HCT116 (cell line): ENCODE data around the gene SFXN1. TPM values are rescaled to one million over a fixed set of nuclear protein-coding genes. Genes with fewer than 3 reads are reported as not detected.
"Not testable (repeated sequence)": the region's sequence is repeated elsewhere in the genome, so short reads cannot be mapped to it uniquely, and the experiment has no call there.

Experiments
- ATAC-seq: fragments of 200-7000 bp; cut with Tn5 transposase; 2 replicates; pipeline ENCODE4 v1.9.1; 2020; ENCODE audit warnings: mild to moderate bottlenecking, moderate library complexity
- BruUV-seq: library from RNA; stranded (reverse); fragments of 400-500 nt; replicated peaks from 2 replicates; lab custom pipeline; 2021; lab: Mats Ljungman, UMichigan
- CTCF ChIA-PET: fragments of 300-600 bp; sonication (Branson Sonifier 250); formaldehyde crosslinking; loops from one replicate; lab custom pipeline; 2021; ENCODE audit warnings: antibody characterized with exemption; lab: Charles Lee
- POLR2A ChIA-PET: fragments of 300-600, 350-600 bp; sonication (Branson Sonifier 250); formaldehyde crosslinking; loops from one replicate; lab custom pipeline; 2021; ENCODE audit warnings: antibody characterized with exemption; lab: Charles Lee
- RAD21 ChIA-PET, 2 experiments: fragments of 300-600 bp; sonication (Branson Sonifier 250); formaldehyde crosslinking; loops; one replicate each; lab custom pipeline; 2023; ENCODE audit warnings: low total read pairs in 2 of 2; ENCODE audit not compliant: uncharacterized antibody in 2 of 2, unreplicated experiment in 2 of 2, low non-redundant PET in 1 of 2; lab: Charles Lee
- DNase-seq: peaks from one replicate; pipeline ENCODE4 v3.0.0-alpha.2; 2010; ENCODE audit warnings: low read depth, low spot score
- H2AFZ ChIP-seq: fragments of 200-600 bp; shearing (Covaris generic), sonication (generic); 2 replicates; pipeline ENCODE4 v1.6.1; 2017; ENCODE audit warnings: low read depth, mixed run types, mixed read lengths, antibody characterized with exemption, low read length; ENCODE audit not compliant: poor library complexity, severe bottlenecking
- H3K27ac ChIP-seq: 2 replicates; pipeline ENCODE4 v1.5.1; 2012; ENCODE audit warnings: low read depth, low read length
- H3K27me3 ChIP-seq: fragments of 200-600 bp; sonication (generic); 2 replicates; pipeline ENCODE4 v1.6.1; 2016; ENCODE audit warnings: mixed run types, low read length, mixed read lengths; ENCODE audit not compliant: insufficient read depth
- H3K36me3 ChIP-seq, 2 experiments: fragments of 200-500 bp in 1 of 2; fragments of 200-600 bp in 1 of 2; sonication (Bioruptor generic) in 1 of 2; sonication (generic) in 1 of 2; 2 replicates each; pipeline versions ENCODE4 v1.5.1 to v1.6.1; 2014 to 2016; ENCODE audit warnings: low read length in 2 of 2, inconsistent platforms in 1 of 2, mixed read lengths in 1 of 2, mixed run types in 1 of 2; ENCODE audit not compliant: insufficient read depth in 2 of 2, control insufficient read depth in 1 of 2
- H3K4me1 ChIP-seq, 2 experiments: fragments of 200-600 bp in 1 of 2; sonication (generic) in 1 of 2; 2 replicates each; pipeline versions ENCODE4 v1.5.1 to v1.6.1; 2012 to 2017; ENCODE audit warnings: low read length in 2 of 2, inconsistent platforms in 1 of 2, mild to moderate bottlenecking in 1 of 2, mixed read lengths in 1 of 2, mixed run types in 1 of 2, moderate library complexity in 1 of 2; ENCODE audit not compliant: insufficient read depth in 2 of 2, control insufficient read depth in 1 of 2
- H3K4me2 ChIP-seq: fragments of 200-600 bp; sonication (generic); 2 replicates; pipeline ENCODE4 v1.6.1; 2017; ENCODE audit warnings: mixed run types, low read length, mixed read lengths
- H3K4me3 ChIP-seq, 2 experiments: fragments of 200-600 bp in 1 of 2; sonication (generic) in 1 of 2; replicated peaks in 1 of 2; 2 replicates each; pipeline ENCODE4 v1.5.1; 2011 to 2016; ENCODE audit warnings: low read length in 2 of 2, control low read depth in 1 of 2, low read depth in 1 of 2, mild to moderate bottlenecking in 1 of 2, mixed read lengths in 1 of 2, mixed run types in 1 of 2
- H3K79me2 ChIP-seq: fragments of 200-600 bp; sonication (generic); 2 replicates; pipeline ENCODE4 v1.6.1; 2017; ENCODE audit warnings: mild to moderate bottlenecking, mixed run types, low read length, moderate library complexity, mixed read lengths; ENCODE audit not compliant: insufficient read depth
- H3K9ac ChIP-seq: fragments of 200-600 bp; sonication (generic); 2 replicates; pipeline ENCODE4 v1.6.1; 2016; ENCODE audit warnings: low read length, mixed read lengths
- H3K9me2 ChIP-seq: fragments of 200-600 bp; sonication (generic), shearing (Covaris generic); 2 replicates; pipeline ENCODE4 v1.6.1; 2017; ENCODE audit warnings: mixed run types, mild to moderate bottlenecking, moderate library complexity; ENCODE audit not compliant: insufficient read depth
- H3K9me3 ChIP-seq, 2 experiments: fragments of 200-500 bp in 1 of 2; fragments of 200-600 bp in 1 of 2; sonication (Bioruptor generic) in 1 of 2; sonication (generic) in 1 of 2; 2 replicates each; pipeline ENCODE4 v1.6.1; 2014 to 2017; ENCODE audit warnings: low read length in 2 of 2, mixed read lengths in 2 of 2, inconsistent platforms in 1 of 2, low read depth in 1 of 2, mild to moderate bottlenecking in 1 of 2, mixed run types in 1 of 2, moderate library complexity in 1 of 2; ENCODE audit not compliant: control insufficient read depth in 1 of 2, insufficient read depth in 1 of 2
- H4K20me1 ChIP-seq: fragments of 200-600 bp; sonication (generic), shearing (Covaris generic); 2 replicates; pipeline ENCODE4 v1.6.1; 2017; ENCODE audit warnings: mixed run types, mild to moderate bottlenecking, moderate library complexity; ENCODE audit not compliant: insufficient read depth
- ATF3 ChIP-seq: IDR thresholded peaks from 2 replicates; pipeline ENCODE4 v1.6.1; 2012
- EGR1 ChIP-seq: IDR thresholded peaks from 2 replicates; pipeline ENCODE4 v1.6.1; 2012; ENCODE audit warnings: low read depth
- ELF1 ChIP-seq: IDR thresholded peaks from 2 replicates; pipeline ENCODE4 v1.6.1; 2012; ENCODE audit warnings: low read depth, borderline replicate concordance
- EZH2phosphoT487 ChIP-seq: fragments of 200-600 bp; IDR thresholded peaks from 2 replicates; pipeline ENCODE4 v1.6.1; 2018; ENCODE audit warnings: antibody characterized with exemption, borderline replicate concordance
- POLR2A ChIP-seq: IDR thresholded peaks from 2 replicates; pipeline ENCODE4 v1.7.0; 2011; ENCODE audit warnings: borderline replicate concordance; ENCODE audit not compliant: insufficient read depth, insufficient read length; ENCODE audit errors: extremely low read depth
- POLR2AphosphoS5 ChIP-seq: IDR thresholded peaks from 2 replicates; pipeline ENCODE4 v1.6.1; 2011; ENCODE audit warnings: mild to moderate bottlenecking, low read depth, low read length, moderate library complexity
- RAD21 ChIP-seq: IDR thresholded peaks from 2 replicates; pipeline ENCODE4 v1.6.1; 2012; ENCODE audit warnings: low read depth, mild to moderate bottlenecking
- REST ChIP-seq: IDR thresholded peaks from 2 replicates; pipeline ENCODE4 v1.6.1; 2012; ENCODE audit warnings: low read depth
- SRF ChIP-seq: IDR thresholded peaks from 2 replicates; pipeline ENCODE4 v1.6.1; 2012; ENCODE audit warnings: low read depth
- TCF7L2 ChIP-seq: IDR thresholded peaks from 2 replicates; pipeline ENCODE4 v1.7.0; 2011; ENCODE audit warnings: borderline replicate concordance, inconsistent platforms; ENCODE audit not compliant: insufficient read depth, insufficient read length; ENCODE audit errors: extremely low read depth
- intact Hi-C: fragments of 100-400 bp; cut with micrococcal nuclease; formaldehyde crosslinking; loops from 2 replicates; pipeline ENCODE4 v1.10.0; 2022
- total RNA-seq: library from RNA; stranded (reverse); gene quantifications from one replicate; pipeline ENCODE4 v1.2.1, GENCODE V29; 2021; ENCODE audit not compliant: unreplicated experiment

SFXN1 gene
- total RNA-seq, 1 experiment from 2014 or later = 145 TPM

GRCh38 chr5:175501759-175502158, 23.4 kb downstream of the SFXN1 start:
- ChIA-PET CTCF (no interaction called here), POLR2A (no interaction called here)
- no peak for DNase-seq

GRCh38 chr5:175507671-175508070, 29.3 kb downstream of the SFXN1 start:
- ATAC-seq, H3K4me3 ChIP-seq, H3K9me2 ChIP-seq, H3K4me2 ChIP-seq, BruUV-seq, H3K27me3 ChIP-seq, CTCF ChIA-PET, H3K9ac ChIP-seq, RAD21 ChIA-PET, H3K27ac ChIP-seq, H3K9me3 ChIP-seq, POLR2A ChIA-PET, DNase-seq, H3K4me1 ChIP-seq, intact Hi-C loops, H2AFZ ChIP-seq: not testable (repeated sequence)
- Histone ChIP-seq H3K36me3 (peaks cover 37 to 38% of the 10 kb centered on the region in 2 experiments), H4K20me1 (peaks cover 19% of the 10 kb centered on the region; the same call in 1 of the 2 replicates), H3K79me2 (peaks cover 67% of the 10 kb centered on the region)

More at GRCh38 chr5:175501759-175502158, 23.4 kb downstream of the SFXN1 start:
- no peak overlapping the region for H3K4me3 ChIP-seq
- H3K4me1 ChIP-seq = no peaks in the 10 kb centered on the region
- RAD21 ChIA-PET = no interaction called here
- H3K9me3 ChIP-seq = no peaks in the 10 kb centered on the region
- H2AFZ ChIP-seq = no peak overlapping the region
- TF ChIP-seq EZH2phosphoT487 (no peak), SRF (no peak), POLR2AphosphoS5 (no peak), RAD21 (no peak), ATF3 (no peak), POLR2A (no peak), TCF7L2 (no peak), REST (no peak), EGR1 (no peak), ELF1 (no peak)
- no peak overlapping the region for H3K4me2 ChIP-seq
- H3K36me3 ChIP-seq = peaks cover 16 to 20% of the 10 kb centered on the region in 2 experiments
- peaks cover 12% of the 10 kb centered on the region for H4K20me1 ChIP-seq
- H3K79me2 ChIP-seq = peaks cover 99% of the 10 kb centered on the region
- ATAC-seq = no peak
- H3K9me2 ChIP-seq = no peaks in the 10 kb centered on the region
- H3K27ac ChIP-seq = no peak overlapping the region
- no peaks in the 10 kb centered on the region for H3K27me3 ChIP-seq
- H3K9ac ChIP-seq = no peak overlapping the region
- BruUV-seq = no TSS peak
- intact Hi-C loops = no loop called here
